Central memory CD8-positive, alpha-beta T cell (primary cell): ENCODE measurements around the gene SSBP3.

ENCODE experiments used
- ATAC-seq: fragments of 150-1000 bp; cut with Tn5 transposase; replicated peaks from 2 replicates; pipeline ENCODE4 v1.10.0; 2022; ENCODE audit warnings: mild to moderate bottlenecking, moderate FRiP score, moderate number of reproducible peaks; ENCODE audit not compliant: poor library complexity, severe bottlenecking; ENCODE audit errors: extremely low read depth
- DNase-seq, 2 donors: peaks; one replicate each; pipeline ENCODE4 v3.0.0; 2021; ENCODE audit warnings: low spot score in 2 of 2
- H3K27ac Mint-ChIP-seq: one replicate; pipeline ENCODE4 v1.8.0; 2022; ENCODE audit warnings: low read depth, mild to moderate bottlenecking, moderate library complexity, mixed read lengths
- H3K27me3 Mint-ChIP-seq: one replicate; pipeline ENCODE4 v1.8.0; 2022; ENCODE audit warnings: mixed read lengths
- H3K36me3 Mint-ChIP-seq: one replicate; pipeline ENCODE4 v1.8.0; 2022; ENCODE audit warnings: mild to moderate bottlenecking, moderate library complexity, mixed read lengths; ENCODE audit not compliant: insufficient read depth
- H3K4me1 Mint-ChIP-seq: one replicate; pipeline ENCODE4 v1.8.0; 2022; ENCODE audit warnings: mixed read lengths
- H3K4me3 Mint-ChIP-seq: one replicate; pipeline ENCODE4 v1.8.0; 2022; ENCODE audit warnings: mild to moderate bottlenecking, moderate library complexity, mixed read lengths
- H3K9me3 Mint-ChIP-seq: one replicate; pipeline ENCODE4 v1.8.0; 2022; ENCODE audit warnings: mixed read lengths

SSBP3 gene

DNA sequence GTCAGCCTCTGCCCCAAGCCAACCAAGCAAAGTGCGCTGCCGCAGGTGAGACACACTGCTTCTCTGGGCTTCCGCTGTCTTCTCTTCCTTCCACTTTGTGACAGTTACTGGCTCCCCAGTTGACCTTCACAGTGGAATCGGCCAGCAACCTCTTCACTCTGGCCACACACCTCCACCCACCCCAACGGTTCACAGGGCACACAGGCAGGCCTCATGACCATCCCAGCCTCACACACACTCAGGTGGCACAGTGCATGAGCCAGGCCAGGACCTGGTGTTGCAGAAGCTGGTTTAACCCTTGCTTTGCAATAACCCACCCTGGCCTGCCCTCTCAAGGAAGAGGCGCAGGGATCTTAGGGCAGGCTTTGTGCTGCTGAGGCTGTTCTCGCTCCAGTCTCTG lies 69.2 kb downstream of the SSBP3 start:
- Mint-ChIP-seq H3K27me3 (no peaks in the 10 kb centered on the region), H3K9me3 (no peaks in the 10 kb centered on the region), H3K27ac (no peak overlapping the region), H3K36me3 (peaks cover 4% of the 10 kb centered on the region), H3K4me1 (peaks cover 54% of the 10 kb centered on the region), H3K4me3 (no peak overlapping the region)
- ATAC-seq (no peak), DNase-seq (no peak)

DNA sequence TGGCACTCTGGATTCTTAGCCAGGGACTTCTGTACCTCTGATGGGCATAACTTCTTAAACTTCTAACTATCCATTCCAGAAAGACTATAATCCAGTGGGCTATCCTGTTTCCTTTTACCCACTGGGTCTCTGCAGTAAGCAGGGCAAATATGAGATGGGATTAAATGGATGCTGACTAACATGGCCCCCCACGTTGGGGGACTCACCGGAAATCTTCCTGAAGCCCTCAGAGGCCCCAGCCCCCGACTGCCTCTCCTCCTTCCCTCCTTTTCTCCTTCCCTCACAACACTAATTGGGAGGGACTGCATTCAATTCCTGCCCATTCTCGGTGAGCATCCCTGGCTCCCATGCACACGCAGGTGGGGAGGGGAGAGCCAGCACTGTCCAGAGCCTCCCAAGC lies 70.1 kb downstream of the SSBP3 start:
- Mint-ChIP-seq H3K27me3 (no peaks in the 10 kb centered on the region), H3K4me1 (peaks cover 55% of the 10 kb centered on the region), H3K4me3 (no peak overlapping the region), H3K9me3 (no peaks in the 10 kb centered on the region), H3K36me3 (peaks cover 4% of the 10 kb centered on the region), H3K27ac (no peak overlapping the region)
- DNase-seq (no peak), ATAC-seq (no peak)

DNA sequence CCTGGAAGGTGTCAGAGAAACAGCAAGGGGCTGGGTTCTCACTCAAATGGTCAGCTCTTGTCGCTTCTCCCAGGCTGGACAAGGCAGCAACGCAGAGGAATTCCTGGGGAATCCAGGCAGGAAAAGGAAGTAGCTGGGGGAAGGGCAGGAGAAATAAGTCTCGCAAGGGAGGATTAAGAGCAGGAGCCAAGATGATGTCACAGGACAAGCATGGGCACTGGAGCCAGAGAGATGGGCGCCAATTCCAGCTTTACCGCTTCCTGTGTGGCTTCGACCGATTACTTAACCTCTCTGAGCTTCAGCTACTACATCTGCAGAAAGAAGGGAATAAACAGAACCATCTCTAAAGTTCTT lies 70.5 kb downstream of the SSBP3 start:
- H3K36me3 Mint-ChIP-seq, result peaks cover 4% of the 10 kb centered on the region
- H3K27ac Mint-ChIP-seq, result no peak overlapping the region
- ATAC-seq, result no peak
- H3K4me1 Mint-ChIP-seq, result peaks cover 55% of the 10 kb centered on the region
- H3K9me3 Mint-ChIP-seq, result no peaks in the 10 kb centered on the region
- no peaks in the 10 kb centered on the region for H3K27me3 Mint-ChIP-seq
- no peak for DNase-seq
- H3K4me3 Mint-ChIP-seq, result no peak overlapping the region

DNA sequence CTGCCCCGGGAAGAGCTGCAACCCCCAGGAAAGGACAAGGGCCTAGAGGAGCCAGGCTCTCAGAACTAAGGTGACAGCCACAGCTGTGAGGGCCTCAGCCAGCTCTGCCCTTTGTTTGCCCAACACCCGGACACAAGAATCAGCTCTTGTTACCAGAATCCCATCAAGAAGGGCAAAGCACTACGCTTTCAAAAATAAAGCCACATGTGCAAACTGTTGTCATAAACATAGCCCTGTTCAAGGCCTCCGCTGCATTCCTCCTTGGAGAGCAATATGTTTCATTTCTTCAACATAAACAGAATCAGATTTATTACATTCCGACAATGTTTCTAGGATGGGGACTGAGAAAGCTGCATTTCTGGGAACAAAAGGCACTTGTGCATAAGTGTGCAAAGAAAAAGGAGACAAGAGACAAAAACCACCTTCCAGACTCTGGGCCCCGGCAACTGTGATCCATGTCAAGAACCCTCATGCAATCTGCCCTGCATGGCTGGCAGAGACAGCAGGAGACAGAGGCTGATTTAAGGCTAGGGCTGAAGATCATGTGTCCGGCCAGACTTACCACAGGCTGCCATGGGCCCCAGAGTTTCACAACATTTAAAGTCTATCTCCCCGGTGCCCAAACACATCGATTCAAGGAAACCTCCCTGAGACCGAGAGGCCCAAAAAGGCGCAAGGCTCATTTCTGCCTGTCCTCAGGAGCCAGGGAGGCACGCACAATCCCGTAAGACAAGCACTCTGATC lies 71.0 kb downstream of the SSBP3 start:
- ATAC-seq (no peak), DNase-seq (no peak)
- Mint-ChIP-seq H3K27ac (no peak overlapping the region), H3K27me3 (no peaks in the 10 kb centered on the region), H3K36me3 (peaks cover 4% of the 10 kb centered on the region), H3K9me3 (no peaks in the 10 kb centered on the region), H3K4me1 (peaks cover 59% of the 10 kb centered on the region), H3K4me3 (no peak overlapping the region)

DNA sequence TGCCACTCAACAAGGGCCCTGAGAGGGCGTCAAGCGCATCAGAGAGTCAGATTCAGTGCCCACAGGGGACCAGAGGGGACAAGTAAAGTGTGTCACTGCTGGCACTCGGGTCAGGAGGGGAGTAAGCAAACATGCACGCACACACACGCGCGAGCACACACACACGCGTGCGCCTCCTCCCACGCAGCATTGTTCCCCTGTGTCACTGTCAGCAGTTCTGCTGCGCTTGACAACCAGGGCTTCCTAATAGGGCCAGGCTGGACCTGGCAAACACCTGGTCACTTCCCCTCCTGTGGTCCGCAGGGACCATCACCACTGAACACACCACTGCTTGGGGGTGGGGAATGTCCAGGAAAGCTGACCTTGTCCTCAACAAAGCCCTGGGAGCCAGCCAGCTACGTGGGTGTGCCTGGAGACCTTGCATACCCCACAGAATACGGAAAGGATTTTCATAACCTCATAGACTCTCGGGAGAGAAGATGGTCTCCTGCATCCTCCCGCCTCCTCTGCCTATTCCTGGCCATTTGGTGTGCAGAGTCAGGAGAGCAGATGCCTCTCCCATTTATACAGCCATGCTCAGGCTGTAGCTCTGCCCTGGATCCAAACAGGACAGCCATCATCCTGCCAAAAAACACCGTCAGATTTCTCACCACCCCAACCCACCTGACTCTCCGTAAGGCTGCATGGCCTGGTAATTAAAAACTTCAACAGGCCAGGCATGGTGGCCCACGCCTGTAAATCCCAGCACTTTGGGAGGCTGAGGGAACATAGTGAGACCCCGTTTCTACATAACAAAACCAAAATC lies 73.2 kb downstream of the SSBP3 start:
- no peaks in the 10 kb centered on the region for H3K27me3 Mint-ChIP-seq
- H3K36me3 Mint-ChIP-seq, result peaks cover 4% of the 10 kb centered on the region
- no peak overlapping the region for H3K4me3 Mint-ChIP-seq
- H3K4me1 Mint-ChIP-seq, result peaks cover 52% of the 10 kb centered on the region
- DNase-seq, result no peak
- ATAC-seq, result no peak
- no peaks in the 10 kb centered on the region for H3K9me3 Mint-ChIP-seq
- H3K27ac Mint-ChIP-seq, result no peak overlapping the region

DNA sequence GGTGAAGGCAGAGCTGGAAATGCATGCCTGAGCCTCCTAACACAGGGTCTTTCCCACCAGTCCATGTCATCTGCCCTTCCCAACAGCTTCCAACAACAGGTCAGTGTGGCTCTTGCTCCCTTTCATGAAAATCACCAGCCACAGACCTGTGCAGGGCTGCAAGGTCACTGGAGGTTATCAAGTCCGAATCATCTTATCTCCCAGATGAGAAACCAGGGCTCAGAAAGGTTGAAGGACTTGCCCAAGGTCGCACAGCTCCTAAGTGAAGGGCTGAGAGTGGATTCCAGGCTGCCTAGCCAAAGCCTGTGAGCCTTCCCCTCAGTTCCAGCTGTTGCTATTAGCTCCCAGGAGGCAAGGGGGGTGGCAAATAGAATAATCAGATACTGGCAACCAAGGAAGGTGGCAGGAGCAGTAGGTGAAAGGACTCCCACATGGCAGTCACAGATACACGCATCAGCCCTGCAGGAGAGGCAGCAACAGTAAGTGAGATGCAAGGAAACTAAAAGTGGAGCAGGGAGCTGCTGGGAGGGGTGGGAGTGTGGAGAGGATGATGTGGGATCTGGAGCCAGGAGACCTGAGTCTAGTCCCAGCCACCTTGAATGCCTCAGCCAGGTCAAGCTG lies 74.2 kb downstream of the SSBP3 start:
- no peak for ATAC-seq
- H3K27me3 Mint-ChIP-seq, result no peaks in the 10 kb centered on the region
- DNase-seq, result no peak
- H3K36me3 Mint-ChIP-seq, result peaks cover 1% of the 10 kb centered on the region
- H3K4me3 Mint-ChIP-seq, result no peak overlapping the region
- H3K27ac Mint-ChIP-seq, result peak overlapping the region; percentile 27
- H3K9me3 Mint-ChIP-seq, result no peaks in the 10 kb centered on the region
- H3K4me1 Mint-ChIP-seq, result peaks cover 61% of the 10 kb centered on the region

DNA sequence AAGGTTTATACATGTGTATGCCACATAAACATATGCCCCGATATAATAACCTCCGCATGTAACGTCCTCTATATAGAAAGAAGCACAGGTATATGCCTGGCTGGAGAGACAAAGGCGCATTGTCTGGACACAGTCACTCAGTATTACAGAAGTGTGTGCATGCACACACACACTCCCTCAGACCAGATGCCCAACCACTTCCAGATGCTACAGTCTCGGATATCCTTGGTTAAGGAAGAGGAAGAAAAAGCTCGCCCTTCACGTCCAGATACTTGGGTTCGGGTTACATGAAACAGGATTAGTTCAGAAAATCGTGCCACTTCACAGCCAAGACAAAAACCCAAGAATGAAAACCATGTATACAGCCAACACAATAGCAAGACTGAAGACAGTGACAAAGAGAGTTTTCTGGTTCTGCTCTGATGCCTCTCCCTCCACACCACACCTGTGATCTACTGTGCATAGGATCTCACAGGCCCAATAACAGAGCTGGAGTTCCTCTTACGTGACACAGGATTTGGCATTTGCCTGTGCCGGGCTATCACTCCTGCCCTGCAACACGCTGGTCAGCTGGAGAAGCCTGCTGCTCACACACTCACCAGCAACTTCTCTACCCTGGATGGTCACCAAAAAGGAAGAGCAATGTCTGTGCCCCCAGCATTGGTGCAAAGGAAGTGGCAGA lies 75.0 kb downstream of the SSBP3 start:
- Mint-ChIP-seq H3K27ac (no peak overlapping the region), H3K27me3 (no peaks in the 10 kb centered on the region), H3K36me3 (peaks cover 1% of the 10 kb centered on the region), H3K9me3 (no peaks in the 10 kb centered on the region), H3K4me1 (peaks cover 68% of the 10 kb centered on the region), H3K4me3 (no peak overlapping the region)
- DNase-seq, result no peak
- ATAC-seq, result no peak

DNA sequence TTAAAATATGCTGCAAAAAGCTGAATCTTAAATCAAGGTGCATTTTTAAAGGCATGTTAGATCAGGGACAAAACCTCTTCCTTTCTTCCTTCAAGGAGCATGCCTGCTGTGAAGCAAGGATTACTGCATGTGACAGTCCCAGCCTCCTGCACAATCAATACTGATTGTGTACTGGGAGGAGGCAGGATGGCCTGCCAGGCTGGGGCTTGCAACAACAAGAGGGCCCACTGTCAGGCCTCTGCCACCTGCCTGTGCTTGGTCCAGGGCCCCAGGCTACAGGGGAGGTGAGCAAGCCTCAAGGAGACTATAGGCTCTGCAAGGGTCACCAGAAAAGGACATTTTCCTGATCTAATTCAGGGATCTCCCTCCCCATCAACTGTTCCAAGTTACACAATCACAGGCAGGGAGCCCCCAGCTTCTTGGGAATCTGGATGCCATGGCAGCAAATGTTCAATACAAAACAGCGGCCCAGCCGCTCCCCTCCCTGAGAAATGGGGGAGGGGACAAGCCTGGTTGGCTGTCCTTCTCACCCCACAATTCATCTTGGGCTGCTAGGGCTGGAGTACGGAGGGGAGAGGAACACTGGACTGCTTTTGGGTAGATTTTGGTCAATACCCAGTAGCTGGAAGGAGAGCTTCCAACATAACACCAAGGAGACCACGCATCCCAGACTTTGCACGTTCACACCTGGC lies 76.7 kb downstream of the SSBP3 start:
- Mint-ChIP-seq H3K9me3 (no peaks in the 10 kb centered on the region), H3K27me3 (no peaks in the 10 kb centered on the region), H3K27ac (no peak overlapping the region), H3K4me1 (peaks cover 84% of the 10 kb centered on the region), H3K4me3 (no peak overlapping the region), H3K36me3 (peaks cover 1% of the 10 kb centered on the region)
- ATAC-seq, result no peak
- no peak for DNase-seq

DNA sequence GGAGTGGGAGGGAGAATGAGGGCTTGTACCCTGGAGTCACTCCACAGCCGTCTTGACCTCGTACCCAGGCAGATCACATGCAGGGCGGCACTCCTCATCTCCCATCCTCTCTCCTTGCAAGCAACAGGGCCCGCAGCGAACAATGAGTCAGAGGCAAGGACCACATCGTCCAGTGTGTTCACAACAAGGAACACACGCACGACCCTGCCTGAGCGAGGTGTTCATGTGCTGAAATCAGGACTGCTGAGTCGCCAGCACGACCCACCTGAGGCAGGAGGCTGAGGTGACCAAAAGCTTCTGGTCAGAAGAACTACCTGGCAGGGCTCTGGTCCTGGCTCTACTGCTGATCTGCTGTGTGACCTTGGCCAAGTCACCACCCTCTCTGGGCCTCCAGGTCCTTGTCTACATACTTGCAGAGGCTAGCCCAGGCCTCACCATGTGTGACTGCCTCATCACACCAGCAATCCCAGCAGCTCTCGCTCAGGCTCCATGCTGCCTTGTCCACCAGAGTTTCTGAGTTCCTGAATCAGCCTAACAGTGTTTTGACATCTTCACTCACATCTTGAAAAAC lies 78.0 kb downstream of the SSBP3 start:
- Mint-ChIP-seq H3K4me1 (peaks cover 80% of the 10 kb centered on the region), H3K9me3 (no peaks in the 10 kb centered on the region), H3K36me3 (peaks cover 1% of the 10 kb centered on the region), H3K27me3 (no peaks in the 10 kb centered on the region), H3K4me3 (no peak overlapping the region), H3K27ac (peak overlapping the region; percentile 60)
- DNase-seq, result no peak
- ATAC-seq, result no peak

DNA sequence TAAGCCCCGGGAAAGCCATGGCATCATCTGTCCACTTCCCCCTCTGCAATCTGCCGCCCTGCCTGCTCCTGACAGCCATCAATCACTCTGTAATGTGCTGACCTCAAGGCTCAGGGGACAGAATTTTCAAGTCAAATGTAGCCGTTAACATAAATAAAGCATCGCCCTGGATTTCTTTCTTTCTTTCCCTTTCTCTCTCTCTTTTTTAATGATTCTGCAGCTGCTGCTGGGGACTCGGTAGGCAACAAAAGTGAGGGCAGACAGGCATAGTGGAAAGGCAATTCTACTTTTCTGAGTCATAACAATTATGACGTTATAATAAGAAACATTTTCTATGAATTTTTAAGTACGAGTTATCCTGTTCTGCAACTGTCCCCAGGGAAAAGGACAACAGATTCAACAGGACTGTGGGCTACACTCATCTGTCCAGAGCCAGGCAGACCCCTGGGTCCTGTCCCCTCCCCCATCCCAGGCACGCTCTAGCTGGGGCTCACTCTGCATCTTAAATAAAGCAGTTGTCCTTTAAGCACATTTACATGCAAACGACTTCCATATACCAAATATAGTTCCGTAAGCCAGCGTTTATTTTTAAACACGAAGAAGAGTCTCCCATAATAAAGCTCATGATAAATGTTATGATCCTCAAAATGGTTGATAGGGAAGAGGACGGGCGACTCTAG lies 78.7 kb downstream of the SSBP3 start:
- ATAC-seq (no peak), DNase-seq (no peak)
- H3K36me3 Mint-ChIP-seq, result no peaks in the 10 kb centered on the region
- H3K4me3 Mint-ChIP-seq, result no peak overlapping the region
- H3K4me1 Mint-ChIP-seq, result peaks cover 77% of the 10 kb centered on the region
- peak overlapping the region; percentile 60 for H3K27ac Mint-ChIP-seq
- no peaks in the 10 kb centered on the region for H3K27me3 Mint-ChIP-seq
- no peaks in the 10 kb centered on the region for H3K9me3 Mint-ChIP-seq

DNA sequence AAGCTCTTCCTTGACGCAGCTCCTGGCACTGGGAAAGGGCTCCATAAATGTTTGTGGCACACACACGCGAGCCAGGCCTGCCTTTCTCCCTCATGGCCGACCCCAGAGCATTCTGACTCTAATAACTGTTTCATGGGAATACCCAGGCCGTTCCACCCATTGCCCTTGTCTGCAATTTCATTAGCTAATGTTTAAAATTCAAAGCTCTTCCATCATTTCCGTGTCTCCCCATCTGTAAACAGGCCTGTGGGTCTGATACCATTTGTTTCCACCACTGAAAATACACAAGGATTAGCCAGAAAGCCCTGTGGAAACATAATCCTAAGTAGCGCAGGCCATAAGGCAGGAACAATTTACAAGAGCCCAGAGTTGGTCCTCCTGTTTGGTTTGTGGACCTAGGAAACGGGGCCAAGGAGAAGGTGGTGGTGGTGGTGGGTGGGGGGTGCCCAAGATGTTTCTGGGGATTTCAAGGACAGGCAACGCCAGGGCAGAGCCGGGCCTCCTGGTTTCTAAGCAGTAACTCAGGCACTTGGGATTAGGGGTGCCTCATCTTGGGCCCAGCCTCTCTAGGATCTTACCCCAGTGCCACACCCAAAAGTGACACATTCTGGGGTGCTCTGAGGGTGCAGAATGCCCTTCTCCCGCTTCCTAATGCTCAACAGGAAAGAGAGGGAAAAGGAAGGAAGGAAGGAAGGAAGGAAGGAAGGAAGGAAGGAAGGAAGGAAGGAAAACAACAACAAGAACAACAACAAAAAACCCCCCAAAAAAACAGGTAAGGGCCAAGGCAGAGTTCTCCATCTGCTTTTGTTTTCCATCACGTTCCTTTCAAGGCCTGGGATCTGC lies 79.4 kb downstream of the SSBP3 start:
- Mint-ChIP-seq H3K4me1 (peaks cover 77% of the 10 kb centered on the region), H3K27ac (peak overlapping the region; percentile 48), H3K36me3 (no peaks in the 10 kb centered on the region), H3K9me3 (no peaks in the 10 kb centered on the region), H3K27me3 (no peaks in the 10 kb centered on the region), H3K4me3 (no peak overlapping the region)
- no peak for DNase-seq
- no peak for ATAC-seq
